ENCODE results near the gene EPHB1.

Gene EPHB1

GRCh38 chr3:135182364-135182998, 387.4 kb downstream of the EPHB1 start:
- TF ChIP-seq CTCF (IDR thresholded peaks at IDR 0.05) = no peak
- Histone ChIP-seq H3K36me3 (no peaks in the 10 kb centered on the region), H3K27ac (no peak overlapping the region)

GRCh38 chr3:135190658-135191057, 395.6 kb downstream of the EPHB1 start:
- no peak overlapping the region for H3K27ac ChIP-seq
- TF ChIP-seq CTCF (IDR thresholded peaks at IDR 0.05) = no peak

More at GRCh38 chr3:135182364-135182998, 387.4 kb downstream of the EPHB1 start:
- Histone ChIP-seq H3K4me1 (ENCODE audit: control insufficient read depth in 1 of 2, insufficient read depth in 1 of 2, low read depth in 1 of 2, low read length in 1 of 2) (no peaks in the 10 kb centered on the region), H3K9me3 (no peaks in the 10 kb centered on the region), H3K4me3 (ENCODE audit: low read depth in 1 of 2, low read length in 1 of 2) (no peak overlapping the region), H3K27me3 (no peaks in the 10 kb centered on the region)

GRCh38 chr3:135191708-135192107, 396.6 kb downstream of the EPHB1 start:
- Histone ChIP-seq H3K9me3 (no peaks in the 10 kb centered on the region), H3K27ac (no peak overlapping the region), H3K36me3 (no peaks in the 10 kb centered on the region), H3K4me1 (ENCODE audit: control insufficient read depth in 1 of 2, insufficient read depth in 1 of 2, low read depth in 1 of 2, low read length in 1 of 2) (no peaks in the 10 kb centered on the region), H3K4me3 (ENCODE audit: low read depth in 1 of 2, low read length in 1 of 2) (no peak overlapping the region), H3K27me3 (no peaks in the 10 kb centered on the region)
- no peak for TF ChIP-seq CTCF (IDR thresholded peaks at IDR 0.05)

More at GRCh38 chr3:135190658-135191057, 395.6 kb downstream of the EPHB1 start:
- Histone ChIP-seq H3K4me3 (ENCODE audit: low read depth in 1 of 2, low read length in 1 of 2) (no peak overlapping the region), H3K27me3 (no peaks in the 10 kb centered on the region), H3K36me3 (no peaks in the 10 kb centered on the region), H3K4me1 (ENCODE audit: control insufficient read depth in 1 of 2, insufficient read depth in 1 of 2, low read depth in 1 of 2, low read length in 1 of 2) (no peaks in the 10 kb centered on the region), H3K9me3 (no peaks in the 10 kb centered on the region)

GRCh38 chr3:135192929-135193328, 397.9 kb downstream of the EPHB1 start:
- no peaks in the 10 kb centered on the region for H3K9me3 ChIP-seq
- H3K4me3 ChIP-seq (ENCODE audit: low read depth in 1 of 2, low read length in 1 of 2) = no peak overlapping the region
- no peak for TF ChIP-seq CTCF (IDR thresholded peaks at IDR 0.05)
- no peak overlapping the region for H3K27ac ChIP-seq
- no peaks in the 10 kb centered on the region for H3K4me1 ChIP-seq (ENCODE audit: control insufficient read depth in 1 of 2, insufficient read depth in 1 of 2, low read depth in 1 of 2, low read length in 1 of 2)
- no peaks in the 10 kb centered on the region for H3K36me3 ChIP-seq
- H3K27me3 ChIP-seq = no peaks in the 10 kb centered on the region

GRCh38 chr3:135197246-135197645, 402.2 kb downstream of the EPHB1 start:
- H3K4me3 ChIP-seq (ENCODE audit: low read depth in 1 of 2, low read length in 1 of 2) = no peak overlapping the region
- H3K9me3 ChIP-seq = no peaks in the 10 kb centered on the region
- H3K36me3 ChIP-seq = no peaks in the 10 kb centered on the region
- TF ChIP-seq CTCF (IDR thresholded peaks at IDR 0.05) = no peak
- no peaks in the 10 kb centered on the region for H3K27me3 ChIP-seq
- no peak overlapping the region for H3K27ac ChIP-seq
- H3K4me1 ChIP-seq (ENCODE audit: control insufficient read depth in 1 of 2, insufficient read depth in 1 of 2, low read depth in 1 of 2, low read length in 1 of 2) = no peaks in the 10 kb centered on the region

Data from neutrophil (primary cell).